Vagina (tissue), 2 donors: ENCODE data around the gene AADACL4. TPM values are rescaled to one million over a fixed set of nuclear protein-coding genes. Genes with fewer than 3 reads are reported as not detected.

ENCODE experiments used
- DNase-seq, 2 donors: peaks; one replicate each; pipeline ENCODE4 v3.0.0-alpha.2; 2017; ENCODE audit errors: extremely low spot score in 2 of 2
- H3K27ac ChIP-seq: fragments of 200-600 bp; sonication (generic); one replicate; pipeline ENCODE4 v1.5.1; 2019
- H3K27me3 ChIP-seq: fragments of 200-600 bp; sonication (generic); one replicate; pipeline ENCODE4 v1.5.1; 2019
- H3K36me3 ChIP-seq, 2 donors: fragments of 200-600 bp; sonication (generic); one replicate each; pipeline ENCODE4 v1.5.1; 2017 to 2019
- H3K4me1 ChIP-seq: fragments of 200-600 bp; sonication (generic); one replicate; pipeline ENCODE4 v1.5.1; 2019
- H3K4me3 ChIP-seq, 2 donors: fragments of 200-600 bp; sonication (generic); 1 replicate in 1 of 2; 2 replicates in 1 of 2; pipeline ENCODE4 v1.5.1; 2016 to 2019
- H3K9me3 ChIP-seq: fragments of 200-600 bp; sonication (generic); one replicate; pipeline ENCODE4 v1.5.1; 2019
- CTCF ChIP-seq, 3 experiments: fragments of 450-650 bp in 2 of 3; fragments of 200-600 bp in 1 of 3; sonication (generic) in 1 of 3; IDR thresholded peaks; one replicate each; pipeline ENCODE4 v1.5.1; 2017 to 2019; ENCODE audit warnings: antibody characterized with exemption in 3 of 3, mild to moderate bottlenecking in 2 of 3, moderate library complexity in 2 of 3
- POLR2A ChIP-seq, 2 donors: fragments of 450-650 bp; IDR thresholded peaks; one replicate each; pipeline ENCODE4 v1.6.1; 2017; ENCODE audit warnings: antibody characterized with exemption in 2 of 2, mild to moderate bottlenecking in 2 of 2, moderate library complexity in 2 of 2
- POLR2AphosphoS5 ChIP-seq, 2 donors: sonication (generic); formaldehyde crosslinking; IDR thresholded peaks; one replicate each; pipeline ENCODE4 v1.9.0; 2017; ENCODE audit warnings: antibody characterized with exemption in 2 of 2, mild to moderate bottlenecking in 2 of 2, low read depth in 1 of 2; ENCODE audit not compliant: insufficient read depth in 1 of 2
- intact Hi-C: fragments of 100-400 bp; cut with DNase I; formaldehyde crosslinking; loops from one replicate; pipeline ENCODE4 v1.15.1; 2023
- total RNA-seq: library from RNA; depleted of rRNA; stranded (reverse); fragments of >200 nt; gene quantifications from one replicate; pipeline ENCODE4 v1.2.3, GENCODE V29; 2016

The AADACL4 gene
- total RNA-seq, 1 donor from 2014 or later = not detected

GRCh38 chr1:12697397-12697796 is 53.5 kb downstream of the AADACL4 start:
- Histone ChIP-seq H3K27me3 (no peaks in the 10 kb centered on the region), H3K9me3 (no peaks in the 10 kb centered on the region), H3K4me3 (no peak overlapping the region), H3K36me3 (no peaks in the 10 kb centered on the region), H3K4me1 (no peaks in the 10 kb centered on the region), H3K27ac (no peak overlapping the region)
- no peak for DNase-seq
- TF ChIP-seq CTCF (IDR thresholded peaks at IDR 0.05) (no peak), POLR2A (IDR thresholded peaks at IDR 0.05) (no peak), POLR2AphosphoS5 (IDR thresholded peaks at IDR 0.05; ENCODE audit: insufficient read depth in 1 of 2, low read depth in 1 of 2) (no peak)
- intact Hi-C loops = no loop called here

- no peak for TF ChIP-seq POLR2AphosphoS5 (IDR thresholded peaks at IDR 0.05; ENCODE audit: insufficient read depth in 1 of 2, low read depth in 1 of 2)
- no peak for TF ChIP-seq POLR2A (IDR thresholded peaks at IDR 0.05)
- TF ChIP-seq CTCF (IDR thresholded peaks at IDR 0.05) = no peak
These were observed 60.1 kb downstream of the AADACL4 start for GRCh38 chr1:12703821-12704451.

GRCh38 chr1:12706061-12706460 is 62.2 kb downstream of the AADACL4 start:
- H3K27me3 ChIP-seq = no peaks in the 10 kb centered on the region
- no peak overlapping the region for H3K27ac ChIP-seq
- no peak for TF ChIP-seq POLR2A (IDR thresholded peaks at IDR 0.05)
- no peak for TF ChIP-seq CTCF (IDR thresholded peaks at IDR 0.05)
- no peak for TF ChIP-seq POLR2AphosphoS5 (IDR thresholded peaks at IDR 0.05; ENCODE audit: insufficient read depth in 1 of 2, low read depth in 1 of 2)
- DNase-seq = no peak
- no peaks in the 10 kb centered on the region for H3K4me1 ChIP-seq
- no peaks in the 10 kb centered on the region for H3K36me3 ChIP-seq
- no peak overlapping the region for H3K4me3 ChIP-seq
- H3K9me3 ChIP-seq = no peaks in the 10 kb centered on the region
- intact Hi-C loops = no loop called here

More at GRCh38 chr1:12703821-12704451, 60.1 kb downstream of the AADACL4 start:
- no peaks in the 10 kb centered on the region for H3K36me3 ChIP-seq
- H3K9me3 ChIP-seq = no peaks in the 10 kb centered on the region
- H3K4me3 ChIP-seq = no peak overlapping the region
- H3K27ac ChIP-seq = no peak overlapping the region
- H3K27me3 ChIP-seq = no peaks in the 10 kb centered on the region
- DNase-seq = no peak
- no peaks in the 10 kb centered on the region for H3K4me1 ChIP-seq
- intact Hi-C loops = no loop called here

GRCh38 chr1:12708396-12709090 is 64.7 kb downstream of the AADACL4 start:
- no peak overlapping the region for H3K27ac ChIP-seq
- no peaks in the 10 kb centered on the region for H3K36me3 ChIP-seq
- H3K4me3 ChIP-seq = no peak overlapping the region
- no peaks in the 10 kb centered on the region for H3K27me3 ChIP-seq
- no peak for TF ChIP-seq POLR2A (IDR thresholded peaks at IDR 0.05)
- TF ChIP-seq CTCF (IDR thresholded peaks at IDR 0.05) = no peak
- no peak for DNase-seq
- intact Hi-C loops = no loop called here
- H3K9me3 ChIP-seq = no peaks in the 10 kb centered on the region
- no peaks in the 10 kb centered on the region for H3K4me1 ChIP-seq

- no peak overlapping the region for H3K4me3 ChIP-seq
- TF ChIP-seq POLR2A (IDR thresholded peaks at IDR 0.05) (no peak), POLR2AphosphoS5 (IDR thresholded peaks at IDR 0.05; ENCODE audit: insufficient read depth in 1 of 2, low read depth in 1 of 2) (no peak), CTCF (IDR thresholded peaks at IDR 0.05) (no peak)
- no peaks in the 10 kb centered on the region for H3K36me3 ChIP-seq
- H3K27me3 ChIP-seq = no peaks in the 10 kb centered on the region
- H3K4me1 ChIP-seq = no peaks in the 10 kb centered on the region
- DNase-seq = no peak
- H3K27ac ChIP-seq = no peak overlapping the region
- intact Hi-C loops = no loop called here
- no peaks in the 10 kb centered on the region for H3K9me3 ChIP-seq
These were observed 65.2 kb downstream of the AADACL4 start for GRCh38 chr1:12709091-12709491.
